HG02884 (cell line): ENCODE results near the gene GAB2.
A peak's percentile ranks its signal among the peaks of the same experiment; 100 is the strongest.

ENCODE experiments used
- ATAC-seq: cut with Tn5 transposase; IDR thresholded peaks from one replicate; pipeline ENCODE4 v1.9.1; 2021; ENCODE audit warnings: mild to moderate bottlenecking, moderate library complexity; ENCODE audit not compliant: unreplicated experiment

The GAB2 gene

GRCh38 chr11:78346799-78347198 lies 70.8 kb downstream of the GAB2 start:
- no peak for ATAC-seq

- ATAC-seq, result no peak
Measured at GRCh38 chr11:78345450-78345849, 72.2 kb downstream of the GAB2 start.

GRCh38 chr11:78344676-78345075 lies 72.9 kb downstream of the GAB2 start:
- no peak for ATAC-seq

GRCh38 chr11:78344094-78344493 lies 73.5 kb downstream of the GAB2 start:
- no peak for ATAC-seq

GRCh38 chr11:78343303-78343702 lies 74.3 kb downstream of the GAB2 start:
- no peak for ATAC-seq

- no peak for ATAC-seq
Measured at GRCh38 chr11:78341841-78342240, 75.8 kb downstream of the GAB2 start.

- no peak for ATAC-seq
Measured at GRCh38 chr11:78340530-78340929, 77.1 kb downstream of the GAB2 start.

- no peak for ATAC-seq
Measured at GRCh38 chr11:78339945-78340344, 77.7 kb downstream of the GAB2 start.

- no peak for ATAC-seq
Measured at GRCh38 chr11:78339483-78339882, 78.1 kb downstream of the GAB2 start.

- ATAC-seq, result no peak
Measured at GRCh38 chr11:78338702-78339101, 78.9 kb downstream of the GAB2 start.

- ATAC-seq, result no peak
Measured at GRCh38 chr11:78338138-78338537, 79.5 kb downstream of the GAB2 start.

GRCh38 chr11:78337554-78337924 lies 80.1 kb downstream of the GAB2 start:
- no peak for ATAC-seq

- ATAC-seq, result no peak
Measured at GRCh38 chr11:78336877-78337553, 80.6 kb downstream of the GAB2 start.

- ATAC-seq, result no peak
Measured at GRCh38 chr11:78334109-78334508, 83.5 kb downstream of the GAB2 start.

GRCh38 chr11:78332872-78333271 lies 84.7 kb downstream of the GAB2 start:
- ATAC-seq, result no peak

GRCh38 chr11:78332174-78332866 lies 85.3 kb downstream of the GAB2 start:
- ATAC-seq, result no peak

GRCh38 chr11:78331711-78332110 lies 85.9 kb downstream of the GAB2 start:
- no peak for ATAC-seq

GRCh38 chr11:78330361-78330760 lies 87.3 kb downstream of the GAB2 start:
- ATAC-seq, result no peak

- ATAC-seq, result no peak
Measured at GRCh38 chr11:78327945-78328344, 89.7 kb downstream of the GAB2 start.

- peak; percentile 69 for ATAC-seq
Measured at GRCh38 chr11:78325274-78325781, 92.3 kb downstream of the GAB2 start.

- no peak for ATAC-seq
Measured at GRCh38 chr11:78323363-78323762, 94.3 kb downstream of the GAB2 start.

- ATAC-seq, result no peak
Measured at GRCh38 chr11:78319453-78319955, 98.1 kb downstream of the GAB2 start.
